AG10803 (cell line): ENCODE results near the gene HTR7.
"Not testable (repeated sequence)": the region's sequence is repeated elsewhere in the genome, so short reads cannot be mapped to it uniquely, and the experiment has no call there.

Experiments
- DNase-seq: peaks from one replicate; pipeline ENCODE4 v3.0.0; 2010; ENCODE audit warnings: low read depth
- H3K4me3 ChIP-seq: 2 replicates; pipeline ENCODE4 v1.5.1; 2011; ENCODE audit warnings: mild to moderate bottlenecking, low read length, control low read depth
- CTCF ChIP-seq: conservative IDR thresholded peaks from 2 replicates; pipeline ENCODE4 v1.5.1; 2011; ENCODE audit warnings: mild to moderate bottlenecking, low read length, control low read depth, inconsistent platforms

Gene HTR7

DNA sequence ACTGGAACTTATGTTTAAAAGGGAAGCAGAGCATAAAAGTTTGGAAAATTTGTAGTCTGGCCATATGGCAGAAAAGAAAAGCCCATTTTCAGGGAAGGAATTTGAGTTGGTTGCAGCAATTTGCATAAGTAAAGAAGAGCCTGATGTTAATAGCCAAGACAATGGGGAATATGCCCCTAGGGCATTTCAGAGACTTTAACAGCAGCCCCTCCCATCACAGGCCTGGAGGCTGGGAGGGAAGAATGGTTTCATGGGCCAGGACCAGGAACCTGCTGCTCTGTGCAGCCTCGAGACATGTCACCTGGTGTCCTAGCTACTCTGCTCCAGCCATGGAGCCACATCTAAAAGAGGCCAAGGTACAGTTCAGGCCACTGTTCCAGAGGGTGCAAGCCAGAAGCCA is 35.3 kb downstream of the HTR7 start:
- no peak overlapping the region for H3K4me3 ChIP-seq
- TF ChIP-seq CTCF, result no peak
- DNase-seq, result no peak

- H3K4me3 ChIP-seq, DNase-seq: not testable (repeated sequence)
Observed at GRCh38 chr10:90821864-90822263, 36.0 kb downstream of the HTR7 start.

DNA sequence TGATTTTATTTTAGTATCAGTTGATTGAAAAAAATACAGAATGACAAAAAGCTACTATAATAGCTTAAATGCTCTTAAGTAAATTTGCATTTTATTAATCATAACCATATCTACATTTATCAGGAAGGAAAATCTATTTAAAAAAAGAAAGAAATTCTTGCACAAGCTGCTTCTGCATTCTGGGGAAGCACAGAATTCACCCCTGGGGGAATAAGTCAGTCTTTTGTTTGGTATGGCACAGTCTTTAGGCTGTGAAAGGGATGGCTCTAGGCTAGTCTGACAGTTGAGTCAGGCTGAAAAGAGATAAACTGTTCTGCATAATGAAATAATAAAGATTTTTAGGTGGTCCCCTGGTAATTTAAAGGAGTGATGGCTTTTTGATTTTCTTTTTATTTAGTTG is 37.9 kb downstream of the HTR7 start:
- DNase-seq, result no peak
- TF ChIP-seq CTCF, result no peak
- no peak overlapping the region for H3K4me3 ChIP-seq

- DNase-seq, result no peak
- TF ChIP-seq CTCF, result no peak
- no peak overlapping the region for H3K4me3 ChIP-seq
Observed at GRCh38 chr10:90818736-90819135, 39.1 kb downstream of the HTR7 start.

DNA sequence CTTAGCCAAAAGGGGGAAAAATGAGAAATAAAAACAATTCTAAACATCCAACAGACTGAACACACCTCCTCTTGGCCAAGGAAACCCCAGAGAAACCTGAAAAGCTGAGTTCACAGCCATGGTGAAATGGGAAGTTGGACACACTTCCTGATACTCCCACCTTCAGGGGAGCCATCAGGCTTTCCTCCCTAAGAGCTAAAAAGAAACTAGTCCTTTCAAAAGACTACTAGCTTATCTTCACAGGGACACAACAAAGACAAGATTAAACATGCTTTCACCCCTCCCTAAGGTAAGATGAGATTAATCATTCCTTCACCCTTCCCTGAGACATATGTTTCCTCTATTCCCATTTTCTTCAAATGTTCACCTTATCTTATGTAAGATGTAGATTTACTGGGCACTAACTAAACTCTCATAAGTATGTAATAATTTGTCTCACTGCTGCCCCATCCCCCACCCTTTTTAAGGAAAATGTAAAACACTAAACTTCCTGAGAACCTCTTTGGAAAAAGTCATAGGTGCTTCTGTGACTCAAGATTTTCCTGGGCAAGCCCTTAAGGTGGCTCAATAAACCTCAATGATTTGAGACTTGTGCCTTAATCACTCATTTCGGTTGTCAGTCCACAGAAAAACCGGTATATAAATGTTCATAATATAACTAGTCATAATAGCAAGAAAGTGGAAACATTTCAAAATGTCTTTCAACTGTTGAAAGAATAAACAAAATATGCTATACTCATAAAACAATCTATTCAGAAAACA is 40.5 kb downstream of the HTR7 start:
- no peak for DNase-seq
- H3K4me3 ChIP-seq, result no peak overlapping the region
- TF ChIP-seq CTCF, result no peak

DNA sequence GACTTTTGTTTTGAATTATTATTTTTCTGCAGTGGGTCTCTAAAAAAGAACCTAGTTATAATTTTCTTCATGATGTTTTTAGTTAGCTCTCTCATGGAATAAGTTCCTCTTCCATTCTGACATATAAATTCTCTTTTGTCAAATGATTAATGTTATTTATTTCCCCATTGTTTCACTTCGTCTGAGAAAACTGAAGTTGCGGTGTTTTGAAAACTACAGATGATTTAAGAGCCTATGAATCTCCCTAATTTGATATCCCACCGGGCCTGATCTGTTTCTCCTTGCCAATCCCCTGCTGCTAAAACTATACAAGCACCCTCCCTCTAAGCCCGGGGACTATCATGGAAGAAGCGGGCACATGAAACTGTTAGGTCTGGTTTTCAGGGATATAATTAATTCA is 41.4 kb downstream of the HTR7 start:
- DNase-seq, result no peak
- H3K4me3 ChIP-seq, result no peak overlapping the region
- TF ChIP-seq CTCF, result no peak

GRCh38 chr10:90813594-90814365 is 44.1 kb downstream of the HTR7 start:
- H3K4me3 ChIP-seq, result no peak overlapping the region
- DNase-seq, result no peak
- no peak for TF ChIP-seq CTCF

GRCh38 chr10:90807106-90807505 is 50.7 kb downstream of the HTR7 start:
- not testable (repeated sequence) for H3K4me3 ChIP-seq, DNase-seq
